VCaP (cell line): ENCODE measurements around the gene RIC1.

Source experiments
- H3K27ac ChIP-seq: fragments of 450-650 bp; 2 replicates; pipeline ENCODE4 v1.5.1; 2017
- TF ChIP-seq, protein P1 (sequence below): fragments of 450-650 bp; conservative IDR thresholded peaks from 2 replicates; pipeline ENCODE4 v1.5.1; 2017; ENCODE audit warnings: mild to moderate bottlenecking, moderate library complexity

Gene RIC1

DNA sequence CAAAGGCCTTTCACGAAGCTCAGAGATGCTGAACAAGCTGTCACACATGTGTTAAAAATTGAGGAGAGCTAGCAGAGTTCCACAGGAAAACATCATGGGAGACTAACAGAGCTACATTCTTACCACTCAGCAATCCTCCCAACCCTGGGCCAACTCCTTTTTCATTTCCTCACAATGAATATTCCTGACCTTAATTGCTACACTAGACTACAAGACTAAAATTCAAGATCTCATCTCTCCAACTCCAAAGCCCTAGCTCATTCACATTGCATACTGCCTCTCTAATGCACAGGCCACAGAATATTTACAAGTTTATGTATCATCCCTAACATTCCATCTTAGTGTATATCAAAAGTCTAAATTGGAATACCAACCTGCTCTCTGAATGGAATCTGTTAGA, 182.8 kb downstream of the RIC1 start:
- no peak overlapping the region for H3K27ac ChIP-seq
- TF ChIP-seq, protein P1, sequence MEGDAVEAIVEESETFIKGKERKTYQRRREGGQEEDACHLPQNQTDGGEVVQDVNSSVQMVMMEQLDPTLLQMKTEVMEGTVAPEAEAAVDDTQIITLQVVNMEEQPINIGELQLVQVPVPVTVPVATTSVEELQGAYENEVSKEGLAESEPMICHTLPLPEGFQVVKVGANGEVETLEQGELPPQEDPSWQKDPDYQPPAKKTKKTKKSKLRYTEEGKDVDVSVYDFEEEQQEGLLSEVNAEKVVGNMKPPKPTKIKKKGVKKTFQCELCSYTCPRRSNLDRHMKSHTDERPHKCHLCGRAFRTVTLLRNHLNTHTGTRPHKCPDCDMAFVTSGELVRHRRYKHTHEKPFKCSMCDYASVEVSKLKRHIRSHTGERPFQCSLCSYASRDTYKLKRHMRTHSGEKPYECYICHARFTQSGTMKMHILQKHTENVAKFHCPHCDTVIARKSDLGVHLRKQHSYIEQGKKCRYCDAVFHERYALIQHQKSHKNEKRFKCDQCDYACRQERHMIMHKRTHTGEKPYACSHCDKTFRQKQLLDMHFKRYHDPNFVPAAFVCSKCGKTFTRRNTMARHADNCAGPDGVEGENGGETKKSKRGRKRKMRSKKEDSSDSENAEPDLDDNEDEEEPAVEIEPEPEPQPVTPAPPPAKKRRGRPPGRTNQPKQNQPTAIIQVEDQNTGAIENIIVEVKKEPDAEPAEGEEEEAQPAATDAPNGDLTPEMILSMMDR: no peak

DNA sequence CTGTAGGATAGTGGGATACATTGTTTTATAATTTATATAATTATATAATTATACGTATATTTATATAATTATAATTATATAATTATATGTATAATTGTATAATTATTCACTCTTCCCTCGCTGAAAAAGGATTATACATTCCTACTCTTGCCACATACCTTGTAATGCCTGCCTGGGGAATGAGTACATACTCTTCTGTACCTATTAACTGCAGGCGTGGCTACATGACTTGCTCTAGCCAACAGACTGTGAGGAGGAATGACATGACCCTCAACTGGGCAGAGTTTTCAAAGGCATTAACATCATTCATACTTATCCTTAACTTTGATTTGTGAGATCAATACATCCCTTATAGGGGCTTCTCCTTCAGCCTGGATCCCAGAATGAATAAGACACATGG, 184.9 kb downstream of the RIC1 start:
- TF ChIP-seq, protein P1: no peak
- H3K27ac ChIP-seq: no peak overlapping the region

DNA sequence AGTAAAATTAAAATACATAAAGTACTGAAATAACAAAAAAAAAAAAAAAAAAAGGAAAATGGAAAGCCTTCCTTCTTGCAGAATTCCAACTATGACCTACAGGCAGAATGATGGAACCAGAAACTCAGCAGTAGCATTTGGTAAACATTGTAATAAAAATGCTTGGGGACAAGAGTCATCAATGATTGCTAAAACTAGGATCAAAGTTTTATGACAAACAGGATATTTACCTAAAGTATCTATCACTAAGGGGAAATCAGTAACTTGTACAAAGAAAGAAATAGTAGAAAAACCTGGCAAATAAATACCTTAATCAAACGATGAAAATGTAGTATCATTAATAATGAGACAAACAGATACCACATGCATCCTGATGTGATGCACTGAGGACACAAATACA, 186.6 kb downstream of the RIC1 start:
- TF ChIP-seq, protein P1: no peak
- no peak overlapping the region for H3K27ac ChIP-seq

DNA sequence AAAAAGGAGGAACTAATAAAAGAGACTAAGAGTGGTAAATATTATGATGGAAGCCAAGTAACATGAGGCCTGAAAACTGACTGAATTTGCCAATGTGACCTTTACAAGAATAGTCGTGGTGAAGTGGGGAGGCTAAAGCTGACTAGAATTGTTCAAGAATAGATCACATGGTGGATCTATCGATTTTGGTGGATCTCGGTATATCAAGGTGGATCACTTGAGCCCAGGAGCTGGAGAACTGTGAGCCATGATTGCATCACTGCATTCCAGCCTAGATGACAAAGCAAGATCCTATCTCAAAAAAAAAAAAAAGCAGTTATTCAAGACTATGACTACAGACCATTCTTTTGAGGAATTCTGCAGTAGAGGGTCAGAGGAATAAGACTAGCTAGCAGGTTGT, 189.0 kb downstream of the RIC1 start:
- TF ChIP-seq, protein P1: no peak
- H3K27ac ChIP-seq: no peak overlapping the region

DNA sequence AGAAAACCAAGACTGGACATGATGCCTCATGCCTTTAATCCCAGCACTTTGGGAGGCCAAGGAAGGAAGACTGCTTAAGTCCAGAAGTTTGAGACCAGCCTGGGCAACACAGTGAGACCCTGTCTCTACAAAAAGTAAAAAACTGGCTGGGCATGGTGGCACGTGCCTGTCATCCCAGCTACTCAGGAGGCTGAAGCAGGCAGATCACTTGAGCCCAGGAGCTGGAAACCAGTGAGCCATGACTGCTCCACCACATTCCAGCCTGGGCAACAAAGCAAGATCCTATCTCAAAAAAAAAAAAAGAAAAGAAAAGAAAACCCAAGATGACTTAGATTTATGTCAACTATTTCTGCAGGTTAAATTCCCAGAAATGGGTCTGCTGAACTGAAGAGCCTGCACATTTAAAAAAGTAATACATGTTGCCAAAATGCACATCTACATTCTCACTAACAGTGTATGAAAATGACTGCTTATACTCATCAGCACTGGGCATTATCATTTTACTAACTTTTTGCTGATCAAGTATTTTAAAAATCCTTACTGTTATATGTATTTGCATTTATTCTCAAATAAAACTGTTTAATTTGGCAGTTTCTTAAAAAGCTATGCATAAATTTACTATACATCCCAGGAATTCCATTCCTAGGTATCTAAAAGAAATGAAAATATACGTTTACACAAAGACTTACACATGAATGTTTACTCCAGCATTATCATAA, 189.7 kb downstream of the RIC1 start:
- H3K27ac ChIP-seq: no peak overlapping the region
- TF ChIP-seq, protein P1: no peak

DNA sequence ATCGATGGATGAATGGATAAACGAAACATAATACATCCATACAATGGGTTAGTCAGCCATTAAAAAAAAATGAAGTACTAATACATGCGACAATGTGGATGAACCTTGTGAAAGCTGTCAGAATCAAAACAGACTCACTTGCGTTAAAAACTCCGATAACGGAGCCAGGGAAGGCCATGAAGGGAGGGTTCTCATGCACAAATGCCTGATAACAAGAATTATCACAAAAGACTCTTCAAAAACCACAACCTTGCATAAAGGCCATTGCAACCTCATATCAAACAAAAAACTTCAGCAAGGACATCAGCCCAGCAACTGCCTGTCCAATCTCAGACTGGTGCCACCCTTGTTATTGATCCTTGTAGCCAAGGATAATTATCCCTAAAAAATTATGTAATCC, 190.3 kb downstream of the RIC1 start:
- TF ChIP-seq, protein P1: no peak
- H3K27ac ChIP-seq: no peak overlapping the region

DNA sequence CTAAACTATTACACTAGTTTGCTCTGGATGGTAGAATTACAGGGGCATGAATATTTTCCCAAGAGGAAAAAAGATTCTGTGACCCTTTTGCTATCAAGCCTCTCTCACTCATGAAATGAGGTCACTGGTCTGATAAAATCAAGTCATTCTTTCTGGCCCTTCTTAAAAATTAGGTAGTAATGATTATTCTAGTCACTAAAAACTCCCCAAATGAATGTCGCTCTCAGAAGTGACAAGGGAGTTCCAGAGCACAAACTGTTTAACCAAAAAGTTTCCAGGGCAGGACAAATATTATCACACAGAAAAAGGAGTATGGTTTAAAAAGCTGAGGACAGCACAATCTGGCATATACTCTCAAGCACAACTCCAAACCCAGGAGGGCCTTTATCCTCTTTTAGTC, 191.5 kb downstream of the RIC1 start:
- no peak overlapping the region for H3K27ac ChIP-seq
- TF ChIP-seq, protein P1: no peak
